SK-N-SH (cell line): Measurements from ENCODE around the gene SCML2. TPM values are rescaled to one million over a fixed set of nuclear protein-coding genes. Genes with fewer than 3 reads are reported as not detected.

Source experiments
- CTCF ChIA-PET: fragments of 300-600, 350-600 bp; formaldehyde crosslinking; extraction: SDS; loops from one replicate; lab custom pipeline; 2021; lab: Yijun Ruan, JAX
- POLR2A ChIA-PET: fragments of 350-600 bp; sonication (Branson Sonifier 250); formaldehyde crosslinking; extraction: SDS; loops from one replicate; lab custom pipeline; 2020; ENCODE audit warnings: antibody characterized with exemption, inconsistent platforms; lab: Yijun Ruan, JAX
- DNase-seq: peaks from one replicate; pipeline ENCODE4 v3.0.0; 2012
- H2AFZ ChIP-seq: fragments of 200-600 bp; sonication (generic); 2 replicates; pipeline ENCODE4 v1.8.1; 2016; ENCODE audit warnings: antibody characterized with exemption, mild to moderate bottlenecking, low read depth
- H3F3A ChIP-seq: fragments of 200-600 bp; sonication (generic); replicated peaks from 2 replicates; pipeline ENCODE3; 2016; ENCODE audit warnings: antibody characterized with exemption, mild to moderate bottlenecking; ENCODE audit not compliant: insufficient read depth
- H3K27ac ChIP-seq, 2 experiments: fragments of 200-500 bp in 1 of 2; fragments of 200-600 bp in 1 of 2; sonication (Bioruptor generic) in 1 of 2; sonication (generic), shearing (Covaris generic) in 1 of 2; 2 replicates each; pipeline versions ENCODE4 v1.5.1 to v1.6.1; 2014 to 2016; ENCODE audit warnings: low read depth in 2 of 2, inconsistent platforms in 1 of 2, low read length in 1 of 2, mild to moderate bottlenecking in 1 of 2, mixed read lengths in 1 of 2
- H3K27me3 ChIP-seq: fragments of 200-600 bp; sonication (generic), shearing (Covaris generic); 2 replicates; pipeline ENCODE4 v1.6.1; 2016; ENCODE audit warnings: mixed run types; ENCODE audit not compliant: insufficient read depth
- H3K36me3 ChIP-seq, 2 experiments: fragments of 200-500 bp in 1 of 2; fragments of 200-600 bp in 1 of 2; sonication (Bioruptor generic) in 1 of 2; sonication (generic) in 1 of 2; replicated peaks in 1 of 2; 2 replicates each; pipeline versions ENCODE3 to v1.5.1; 2014 to 2016; ENCODE audit warnings: low read length in 1 of 2, mild to moderate bottlenecking in 1 of 2; ENCODE audit not compliant: insufficient read depth in 2 of 2, control insufficient read depth in 1 of 2
- H3K4me1 ChIP-seq, 2 experiments: fragments of 200-500 bp in 1 of 2; fragments of 200-600 bp in 1 of 2; sonication (Bioruptor generic) in 1 of 2; sonication (generic), shearing (Covaris generic) in 1 of 2; 2 replicates each; pipeline versions ENCODE4 v1.5.1 to v1.6.1; 2014 to 2016; ENCODE audit warnings: low read depth in 1 of 2, low read length in 1 of 2, mixed run types in 1 of 2; ENCODE audit not compliant: insufficient read depth in 2 of 2, control insufficient read depth in 1 of 2
- H3K4me2 ChIP-seq: fragments of 200-600 bp; sonication (generic), shearing (Covaris generic); 2 replicates; pipeline ENCODE4 v1.6.1; 2017; ENCODE audit warnings: mixed run types
- H3K4me3 ChIP-seq, 2 experiments: fragments of 200-500 bp in 1 of 2; fragments of 200-600 bp in 1 of 2; sonication (Bioruptor generic) in 1 of 2; sonication (generic), shearing (Covaris generic) in 1 of 2; 2 replicates each; pipeline versions ENCODE4 v1.5.1 to v1.8.1; 2014 to 2016; ENCODE audit warnings: low read depth in 2 of 2, inconsistent platforms in 1 of 2, low read length in 1 of 2, mild to moderate bottlenecking in 1 of 2, mixed read lengths in 1 of 2, moderate library complexity in 1 of 2
- H3K79me2 ChIP-seq: fragments of 200-600 bp; sonication (generic); 2 replicates; pipeline ENCODE4 v1.8.1; 2017; ENCODE audit warnings: mild to moderate bottlenecking; ENCODE audit not compliant: insufficient read depth
- H3K9ac ChIP-seq: fragments of 200-600 bp; sonication (generic); 2 replicates; pipeline ENCODE4 v1.6.1; 2017; ENCODE audit warnings: mixed run types
- H3K9me2 ChIP-seq: fragments of 200-600 bp; sonication (generic); 2 replicates; pipeline ENCODE4 v1.6.1; 2017; ENCODE audit warnings: mixed run types
- H3K9me3 ChIP-seq: fragments of 200-600 bp; sonication (generic); 2 replicates; pipeline ENCODE4 v1.6.1; 2017; ENCODE audit warnings: mixed run types, mild to moderate bottlenecking, moderate library complexity
- H4K20me1 ChIP-seq: fragments of 200-600 bp; sonication (generic); 2 replicates; pipeline ENCODE4 v1.6.1; 2017; ENCODE audit warnings: mild to moderate bottlenecking, mixed run types; ENCODE audit not compliant: insufficient read depth
- ELF1 ChIP-seq: IDR thresholded peaks from 2 replicates; pipeline ENCODE4 v1.4.0; 2012
- EZH2phosphoT487 ChIP-seq: fragments of 200-600 bp; sonication (generic); IDR thresholded peaks from 2 replicates; pipeline ENCODE4 v1.6.1; 2017; ENCODE audit warnings: low read depth, mixed run types, mild to moderate bottlenecking, antibody characterized with exemption, moderate library complexity, borderline replicate concordance
- IRF3 ChIP-seq: fragments of 150-350 bp; IDR thresholded peaks from 2 replicates; pipeline ENCODE4 v1.6.1; 2016; ENCODE audit warnings: mild to moderate bottlenecking, low read depth, low read length
- MEF2A ChIP-seq: IDR thresholded peaks from 2 replicates; pipeline ENCODE4 v1.4.0; 2012; ENCODE audit warnings: low read depth, borderline replicate concordance
- MXI1 ChIP-seq: IDR thresholded peaks from 2 replicates; pipeline ENCODE4 v1.6.1; 2012; ENCODE audit warnings: mild to moderate bottlenecking, low read depth, low read length, improper control_type of control experiment
- NFIC ChIP-seq: IDR thresholded peaks from 2 replicates; pipeline ENCODE4 v1.4.0; 2012; ENCODE audit warnings: borderline replicate concordance
- PBX3 ChIP-seq: IDR thresholded peaks from 2 replicates; pipeline ENCODE4; 2012
- REST ChIP-seq: IDR thresholded peaks from 2 replicates; pipeline ENCODE4 v1.6.1; 2012; ENCODE audit warnings: mild to moderate bottlenecking, low read depth, low read length, moderate library complexity
- RFX5 ChIP-seq: IDR thresholded peaks from 2 replicates; pipeline ENCODE4 v1.6.1; 2012; ENCODE audit warnings: mild to moderate bottlenecking, improper control_type of control experiment, low read length
- RXRA ChIP-seq: IDR thresholded peaks from 2 replicates; pipeline ENCODE4 v1.4.0; 2012; ENCODE audit warnings: low read depth, mild to moderate bottlenecking, borderline replicate concordance
- TCF12 ChIP-seq: IDR thresholded peaks from 2 replicates; pipeline ENCODE4 v1.4.0; 2012
- WGBS: methylation state at CpG from one replicate; pipeline ENCODE4 v1.1.6; 2017; ENCODE audit warnings: low lambda C conversion rate; 5-methylcytosine and 5-hydroxymethylcytosine counted together
- polyA plus RNA-seq, 3 experiments: library from polyadenylated mRNA; depleted of rRNA; stranded (reverse); fragments of >200 nt; gene quantifications; 2 replicates each; pipeline ENCODE4 v1.2.3, GENCODE V29; 2012
- small RNA-seq, 7 experiments: library from RNA; depleted of rRNA; stranded (forward); fragments of <200 nt; gene quantifications; one replicate each; pipeline ENCODE3, GENCODE V24; 2012

The SCML2 gene
- polyA plus RNA-seq, 1 of the 3 experiments (the other 2 are of a cell fraction), result 3.2 TPM

- Histone ChIP-seq H3F3A (no peaks in the 10 kb centered on the region), H3K36me3 (no peaks in the 10 kb centered on the region), H4K20me1 (no peaks in the 10 kb centered on the region), H3K27ac (no peak overlapping the region), H3K4me1 (no peaks in the 10 kb centered on the region), H3K4me3 (no peak overlapping the region), H3K27me3 (no peaks in the 10 kb centered on the region), H3K4me2 (no peak overlapping the region), H3K9ac (no peak overlapping the region), H2AFZ (no peak overlapping the region)
- 3% methylated on average over 1 of the region's 1 CpG for WGBS
- no peak for DNase-seq
- CTCF ChIA-PET, result interaction anchor here (1.4 kb wide), 1 partner anchor 15 kb away, joined by 3 read pairs; no protein-coding TSS in a partner anchor
- TF ChIP-seq EZH2phosphoT487 (no peak), NFIC (no peak), PBX3 (no peak), ELF1 (no peak), MEF2A (no peak), TCF12 (no peak), RXRA (no peak), IRF3 (no peak), MXI1 (no peak), REST (no peak), RFX5 (no peak)
- TF ChIP-seq, all 33 proteins: peak for 0
- Histone ChIP-seq H3K9me2 (no peaks in the 10 kb centered on the region), H3K79me2 (no peaks in the 10 kb centered on the region), H3K9me3 (no peaks in the 10 kb centered on the region)
- POLR2A ChIA-PET, result no interaction called here
These were observed 159.8 kb downstream of the SCML2 start for GRCh38 chrX:18194688-18195087.

Small RNA genes within 50 kb of the gene (small RNA-seq; reads per million reads assigned to genes)
- gene RF00019, result 0 reads per million in 7 experiments
- 0 reads per million in 7 experiments for gene TMSB10P2

Other genes starting within 250 kb of the SCML2 start
- not detected in 2 replicates for gene BEND2, start 133.8 kb downstream of the SCML2 start, polyA plus RNA-seq (2012; rRNA removed)
- 1.3 and 1.9 TPM in 2 replicates for gene CDKL5, start 70.9 kb upstream of the SCML2 start, polyA plus RNA-seq (2012; rRNA removed)